ENCODE data around the gene CSNK1D. TPM values are rescaled to one million over a fixed set of nuclear protein-coding genes. Genes with fewer than 3 reads are reported as not detected.

CSNK1D gene
- total RNA-seq, 4 donors from 2014 or later, result 24.6 to 102 (median 57.1) TPM

DNA sequence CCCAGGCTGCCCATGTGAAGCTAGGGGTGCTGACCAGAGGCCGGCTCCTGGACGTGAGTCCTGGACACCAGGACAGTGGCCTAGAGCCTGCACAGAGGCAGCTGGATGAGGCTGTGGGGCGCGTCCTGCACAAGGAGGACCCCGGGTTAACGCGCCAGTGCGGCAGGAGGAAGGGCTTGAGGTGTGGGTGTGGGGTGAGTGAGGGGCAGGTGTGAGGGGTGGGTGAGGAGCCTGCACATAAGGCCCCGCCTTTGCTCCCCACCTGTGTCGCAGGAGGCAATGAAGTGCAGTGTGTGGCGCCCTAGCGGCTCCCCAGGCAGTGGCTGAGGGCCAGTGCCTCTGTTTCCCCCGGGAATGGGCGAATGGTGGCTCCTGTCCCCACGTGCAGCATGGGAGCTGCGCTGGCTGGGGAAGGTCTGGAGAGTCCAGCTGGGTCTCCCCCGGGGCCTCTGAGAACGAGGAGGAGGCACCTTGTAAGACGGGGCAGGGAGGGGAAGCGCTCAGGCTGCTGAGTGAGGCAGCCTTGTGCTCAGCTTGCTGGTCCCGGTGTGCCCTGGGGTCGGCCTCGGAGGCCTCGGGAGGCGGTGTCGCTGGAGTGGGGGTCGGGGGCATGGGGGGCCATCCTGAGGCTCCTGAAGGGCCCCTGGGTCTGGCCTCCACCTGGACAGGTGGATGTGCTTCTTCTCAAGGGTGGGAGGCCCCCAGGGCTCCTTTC lies 40.7 kb upstream of the CSNK1D start:
- Histone ChIP-seq H3K27ac (no peak overlapping the region), H3K9me3 (no peaks in the 10 kb centered on the region), H3K4me3 (no peak overlapping the region), H3K36me3 (no peaks in the 10 kb centered on the region), H3K4me1 (peaks cover 0 to 21% (median 10%) of the 10 kb centered on the region in 3 donors), H3K27me3 (peaks cover 5 to 87% (median 16%) of the 10 kb centered on the region in 4 donors)
- WGBS, 2 donors, result 80 to 82% methylated on average over 10 to 11 of the region's 27 CpGs
- TF ChIP-seq, protein P1, sequence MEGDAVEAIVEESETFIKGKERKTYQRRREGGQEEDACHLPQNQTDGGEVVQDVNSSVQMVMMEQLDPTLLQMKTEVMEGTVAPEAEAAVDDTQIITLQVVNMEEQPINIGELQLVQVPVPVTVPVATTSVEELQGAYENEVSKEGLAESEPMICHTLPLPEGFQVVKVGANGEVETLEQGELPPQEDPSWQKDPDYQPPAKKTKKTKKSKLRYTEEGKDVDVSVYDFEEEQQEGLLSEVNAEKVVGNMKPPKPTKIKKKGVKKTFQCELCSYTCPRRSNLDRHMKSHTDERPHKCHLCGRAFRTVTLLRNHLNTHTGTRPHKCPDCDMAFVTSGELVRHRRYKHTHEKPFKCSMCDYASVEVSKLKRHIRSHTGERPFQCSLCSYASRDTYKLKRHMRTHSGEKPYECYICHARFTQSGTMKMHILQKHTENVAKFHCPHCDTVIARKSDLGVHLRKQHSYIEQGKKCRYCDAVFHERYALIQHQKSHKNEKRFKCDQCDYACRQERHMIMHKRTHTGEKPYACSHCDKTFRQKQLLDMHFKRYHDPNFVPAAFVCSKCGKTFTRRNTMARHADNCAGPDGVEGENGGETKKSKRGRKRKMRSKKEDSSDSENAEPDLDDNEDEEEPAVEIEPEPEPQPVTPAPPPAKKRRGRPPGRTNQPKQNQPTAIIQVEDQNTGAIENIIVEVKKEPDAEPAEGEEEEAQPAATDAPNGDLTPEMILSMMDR (IDR thresholded peaks at IDR 0.05), result no peak
- no peak for TF ChIP-seq POLR2A (IDR thresholded peaks at IDR 0.05)
- intact Hi-C loops (cut with DNase I), result no loop called here
- DNase-seq, result no peak

DNA sequence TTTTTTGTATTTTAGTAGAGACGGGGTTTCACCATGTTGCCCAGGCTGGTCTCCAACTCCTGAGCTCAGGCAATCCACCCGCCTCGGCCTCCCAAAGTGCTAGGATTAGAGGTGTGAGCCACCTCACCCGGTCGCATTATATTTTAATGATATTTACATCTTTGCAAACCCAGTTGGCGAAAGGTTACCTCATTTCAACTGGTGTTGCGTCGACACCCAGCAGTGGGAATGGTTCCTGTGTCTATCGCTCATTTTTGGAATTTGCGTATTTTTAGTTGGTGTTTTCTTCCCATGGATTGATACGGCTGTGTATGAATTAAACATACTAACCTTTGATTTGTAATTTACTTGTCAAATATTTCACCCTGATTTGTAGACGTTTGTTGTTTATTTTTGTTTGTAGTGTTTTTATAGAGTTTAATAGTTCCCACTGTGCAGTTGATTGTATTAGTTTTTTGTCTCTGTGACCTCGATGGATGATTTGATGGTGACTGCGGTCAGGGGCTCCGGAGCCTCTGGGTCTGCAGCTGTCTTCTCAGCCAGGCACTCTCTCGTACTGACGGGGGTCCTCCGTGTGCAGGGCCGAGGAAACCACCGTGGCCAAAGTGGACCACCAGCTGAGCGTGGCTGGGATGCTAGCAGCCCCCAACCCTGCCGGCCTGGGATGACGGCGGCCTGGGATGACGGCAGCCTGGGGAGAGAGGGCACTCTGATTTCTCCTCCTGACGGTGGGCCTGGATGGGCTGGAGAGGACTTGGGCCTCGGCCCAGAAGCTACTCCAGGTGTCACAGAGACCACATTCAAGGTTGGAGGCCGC lies 39.9 kb upstream of the CSNK1D start:
- H3K36me3 ChIP-seq, result no peaks in the 10 kb centered on the region
- H3K27me3 ChIP-seq, result peaks cover 5 to 95% (median 16%) of the 10 kb centered on the region in 4 donors
- intact Hi-C loops (cut with DNase I), result no loop called here
- no peak for DNase-seq
- H3K9me3 ChIP-seq, result no peaks in the 10 kb centered on the region
- no peak overlapping the region for H3K4me3 ChIP-seq
- TF ChIP-seq, protein P1 (IDR thresholded peaks at IDR 0.05), result no peak
- no peak for TF ChIP-seq POLR2A (IDR thresholded peaks at IDR 0.05)
- peaks cover 4 to 21% (median 10%) of the 10 kb centered on the region in 3 donors for H3K4me1 ChIP-seq
- H3K27ac ChIP-seq, result no peak overlapping the region
- 79 to 83% methylated on average over 14 to 18 of the region's 28 CpGs for WGBS, 2 donors

DNA sequence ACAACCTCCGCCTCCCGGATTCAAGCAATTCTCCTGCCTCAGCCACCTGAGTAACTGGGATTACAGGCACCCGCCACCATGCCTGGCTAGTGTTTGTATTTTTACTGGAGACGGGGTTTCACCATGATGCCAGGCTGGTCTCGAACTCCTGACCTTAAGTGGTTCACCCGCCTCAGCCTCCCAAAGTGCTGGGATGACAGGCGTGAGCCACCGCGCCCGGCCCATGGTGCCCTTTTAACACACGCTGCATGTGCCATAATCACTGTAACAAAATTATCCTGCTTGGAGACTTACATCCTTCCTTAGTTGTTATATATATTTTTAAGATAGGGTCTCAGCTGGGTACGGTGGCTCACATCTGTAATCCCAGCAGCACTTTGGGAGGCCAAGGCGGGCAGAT lies 38.5 kb upstream of the CSNK1D start:
- Histone ChIP-seq H3K36me3 (no peaks in the 10 kb centered on the region), H3K9me3 (no peaks in the 10 kb centered on the region), H3K4me3 (no peak overlapping the region), H3K27ac (no peak overlapping the region), H3K4me1 (peaks cover 4 to 21% (median 10%) of the 10 kb centered on the region in 3 donors), H3K27me3 (peaks cover 5 to 97% (median 16%) of the 10 kb centered on the region in 4 donors)
- no peak for DNase-seq
- 80 to 87% methylated on average over 5 to 13 of the region's 13 CpGs for WGBS, 2 donors
- TF ChIP-seq, protein P1 (IDR thresholded peaks at IDR 0.05), result no peak
- TF ChIP-seq POLR2A (IDR thresholded peaks at IDR 0.05), result no peak
- intact Hi-C loops (cut with DNase I), result no loop called here

DNA sequence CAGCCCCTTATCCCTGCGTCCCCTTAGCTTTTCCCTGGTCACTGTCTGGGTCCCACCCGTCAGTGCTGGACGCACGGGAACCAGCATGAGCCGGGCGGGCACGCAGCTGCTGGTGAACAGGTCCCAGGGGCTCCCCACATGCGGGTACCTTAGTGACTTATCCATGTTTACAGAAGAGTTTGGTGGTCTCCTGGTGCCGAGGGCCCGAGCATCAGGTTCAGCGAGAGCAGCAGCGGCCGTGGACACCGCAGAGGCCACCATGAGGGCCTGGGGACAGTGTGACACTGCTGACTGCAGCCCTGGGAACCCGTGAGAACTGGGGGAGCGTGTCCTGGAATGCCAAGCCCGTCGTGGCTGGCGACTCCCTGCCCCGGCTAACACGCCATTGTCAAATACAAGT lies 37.4 kb upstream of the CSNK1D start:
- H3K4me1 ChIP-seq, result peaks cover 4 to 12% (median 7%) of the 10 kb centered on the region in 3 donors
- H3K4me3 ChIP-seq, result no peak overlapping the region
- no peak for TF ChIP-seq POLR2A (IDR thresholded peaks at IDR 0.05)
- TF ChIP-seq, protein P1 (IDR thresholded peaks at IDR 0.05), result no peak
- no peak overlapping the region for H3K27ac ChIP-seq
- DNase-seq, result no peak
- intact Hi-C loops (cut with DNase I), result no loop called here
- H3K36me3 ChIP-seq, result no peaks in the 10 kb centered on the region
- H3K9me3 ChIP-seq, result no peaks in the 10 kb centered on the region
- WGBS, 2 donors, result 90 to 100% methylated on average over 1 to 3 of the region's 21 CpGs
- H3K27me3 ChIP-seq, result peaks cover 5 to 86% (median 16%) of the 10 kb centered on the region in 4 donors
